ENCODE data around the gene KEAP1. TPM values are rescaled to one million over a fixed set of nuclear protein-coding genes. Genes with fewer than 3 reads are reported as not detected.

Gene KEAP1
- total and polyA plus RNA-seq, 2 donors (not counting 3 experiments of a cell fraction or from before 2014, with no cell fraction given): 81.4 to 91.1 TPM

DNA sequence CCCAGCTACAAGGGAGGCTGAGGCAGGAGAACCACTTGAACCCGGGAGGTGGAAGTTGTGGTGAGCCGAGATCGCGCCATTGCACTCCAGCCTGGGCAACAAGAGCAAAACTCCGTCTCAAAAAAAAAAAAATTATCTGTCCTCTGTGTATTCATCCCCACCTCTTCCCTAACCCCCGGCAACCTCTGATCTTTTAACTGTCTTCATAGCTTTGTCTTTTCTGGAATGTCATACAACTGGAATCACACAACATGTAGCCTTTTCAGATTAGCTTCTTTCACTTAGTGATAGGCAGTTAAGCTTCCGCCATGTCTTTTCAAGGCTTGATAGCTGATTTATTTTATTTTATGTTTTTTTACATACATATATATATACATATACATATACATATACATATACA is 22.5 kb upstream of the KEAP1 start:
- POLR2A ChIA-PET: interaction anchor here (1.0 kb wide), 1 partner anchor 47 kb away, joined by 4 read pairs; no protein-coding TSS in a partner anchor
- H3K27me3 ChIP-seq (ENCODE audit: control insufficient read depth in 2 of 2, insufficient read depth in 2 of 2, low read length in 2 of 2): peaks cover 3% of the 10 kb centered on the region in 2 experiments
- no peak overlapping the region for H3K4me2 ChIP-seq (ENCODE audit: insufficient read depth, low read length)
- H3K79me2 ChIP-seq (ENCODE audit: control insufficient read depth, insufficient read depth, low read length): no peaks in the 10 kb centered on the region
- no peak overlapping the region for H2AFZ ChIP-seq (ENCODE audit: low read depth, low read length)
- dilution Hi-C loops (cut with MboI; ENCODE audit: extremely low pct_ligation_motif_present, low sequenced_read_pairs) (no loop called here), intact Hi-C loops (cut with micrococcal nuclease) (no loop called here)
- no peak overlapping the region for H3K27ac ChIP-seq (ENCODE audit: insufficient read depth, low read depth, low read length)
- H3K36me3 ChIP-seq (ENCODE audit: control insufficient read depth in 2 of 2, extremely low read depth in 1 of 2, insufficient read depth in 2 of 2, low read length in 2 of 2): no peaks in the 10 kb centered on the region
- H3K9me3 ChIP-seq (replicated peaks; ENCODE audit: control insufficient read depth, insufficient read depth, low read length): no peaks in the 10 kb centered on the region
- BruUV-seq (replicated peaks): no TSS peak
- no peaks in the 10 kb centered on the region for H3K4me1 ChIP-seq (ENCODE audit: control insufficient read depth, extremely low read depth, insufficient read depth, low read length)
- CTCF ChIA-PET: interaction anchor here (0.7 to 1.0 kb wide), 2 partner anchors 17 to 20 kb away, joined by 3 to 4 read pairs; no protein-coding TSS in a partner anchor
- no peaks in the 10 kb centered on the region for H4K20me1 ChIP-seq (replicated peaks; ENCODE audit: control insufficient read depth, extremely low read depth, insufficient read depth, low read length)
- H3K9me1 ChIP-seq (replicated peaks; ENCODE audit: control insufficient read depth, extremely low read depth, insufficient read depth, low read length): no peaks in the 10 kb centered on the region
- TF ChIP-seq POLR2A (IDR thresholded peaks at IDR 0.05; ENCODE audit: low read depth, low read length) (no peak), EZH2 (IDR thresholded peaks at IDR 0.05; ENCODE audit: borderline replicate concordance, low read depth, low read length, severe bottlenecking) (no peak), GATA2 (IDR thresholded peaks at IDR 0.05; ENCODE audit: insufficient read depth, insufficient read length, low read depth, low read length) (no peak), POLR2AphosphoS5 (IDR thresholded peaks at IDR 0.05; ENCODE audit: insufficient read depth, low read depth, low read length) (no peak), JUN (IDR thresholded peaks at IDR 0.05; ENCODE audit: borderline replicate concordance, insufficient read depth, insufficient read length, low read depth) (no peak), MYC (IDR thresholded peaks at IDR 0.05; ENCODE audit: low read depth, low read length) (no peak), FOS (IDR thresholded peaks at IDR 0.05; ENCODE audit: borderline replicate concordance, insufficient read depth, low read length) (no peak)
- TF ChIP-seq, protein P1, sequence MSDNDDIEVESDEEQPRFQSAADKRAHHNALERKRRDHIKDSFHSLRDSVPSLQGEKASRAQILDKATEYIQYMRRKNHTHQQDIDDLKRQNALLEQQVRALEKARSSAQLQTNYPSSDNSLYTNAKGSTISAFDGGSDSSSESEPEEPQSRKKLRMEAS (IDR thresholded peaks at IDR 0.05; ENCODE audit: insufficient read depth, insufficient read length): no peak
- TF ChIP-seq, protein P2, sequence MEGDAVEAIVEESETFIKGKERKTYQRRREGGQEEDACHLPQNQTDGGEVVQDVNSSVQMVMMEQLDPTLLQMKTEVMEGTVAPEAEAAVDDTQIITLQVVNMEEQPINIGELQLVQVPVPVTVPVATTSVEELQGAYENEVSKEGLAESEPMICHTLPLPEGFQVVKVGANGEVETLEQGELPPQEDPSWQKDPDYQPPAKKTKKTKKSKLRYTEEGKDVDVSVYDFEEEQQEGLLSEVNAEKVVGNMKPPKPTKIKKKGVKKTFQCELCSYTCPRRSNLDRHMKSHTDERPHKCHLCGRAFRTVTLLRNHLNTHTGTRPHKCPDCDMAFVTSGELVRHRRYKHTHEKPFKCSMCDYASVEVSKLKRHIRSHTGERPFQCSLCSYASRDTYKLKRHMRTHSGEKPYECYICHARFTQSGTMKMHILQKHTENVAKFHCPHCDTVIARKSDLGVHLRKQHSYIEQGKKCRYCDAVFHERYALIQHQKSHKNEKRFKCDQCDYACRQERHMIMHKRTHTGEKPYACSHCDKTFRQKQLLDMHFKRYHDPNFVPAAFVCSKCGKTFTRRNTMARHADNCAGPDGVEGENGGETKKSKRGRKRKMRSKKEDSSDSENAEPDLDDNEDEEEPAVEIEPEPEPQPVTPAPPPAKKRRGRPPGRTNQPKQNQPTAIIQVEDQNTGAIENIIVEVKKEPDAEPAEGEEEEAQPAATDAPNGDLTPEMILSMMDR (IDR thresholded peaks at IDR 0.05; ENCODE audit: extremely low read depth in 1 of 2, insufficient read depth in 1 of 2, low read depth in 1 of 2, low read length in 2 of 2): no peak
- H3K4me3 ChIP-seq (replicated peaks in 1 of 3; ENCODE audit: insufficient read depth in 1 of 3, low read depth in 1 of 3, low read length in 3 of 3): no peak overlapping the region
- FAIRE-seq (no peak), DNase-seq (ENCODE audit: low read depth, low spot score) (no peak)
- H3K9ac ChIP-seq (replicated peaks; ENCODE audit: extremely low read depth, insufficient read depth, low read length): no peak overlapping the region

Data from endothelial cell of umbilical vein (primary cell).